ENCODE measurements around the gene TAF11L8.

DNA sequence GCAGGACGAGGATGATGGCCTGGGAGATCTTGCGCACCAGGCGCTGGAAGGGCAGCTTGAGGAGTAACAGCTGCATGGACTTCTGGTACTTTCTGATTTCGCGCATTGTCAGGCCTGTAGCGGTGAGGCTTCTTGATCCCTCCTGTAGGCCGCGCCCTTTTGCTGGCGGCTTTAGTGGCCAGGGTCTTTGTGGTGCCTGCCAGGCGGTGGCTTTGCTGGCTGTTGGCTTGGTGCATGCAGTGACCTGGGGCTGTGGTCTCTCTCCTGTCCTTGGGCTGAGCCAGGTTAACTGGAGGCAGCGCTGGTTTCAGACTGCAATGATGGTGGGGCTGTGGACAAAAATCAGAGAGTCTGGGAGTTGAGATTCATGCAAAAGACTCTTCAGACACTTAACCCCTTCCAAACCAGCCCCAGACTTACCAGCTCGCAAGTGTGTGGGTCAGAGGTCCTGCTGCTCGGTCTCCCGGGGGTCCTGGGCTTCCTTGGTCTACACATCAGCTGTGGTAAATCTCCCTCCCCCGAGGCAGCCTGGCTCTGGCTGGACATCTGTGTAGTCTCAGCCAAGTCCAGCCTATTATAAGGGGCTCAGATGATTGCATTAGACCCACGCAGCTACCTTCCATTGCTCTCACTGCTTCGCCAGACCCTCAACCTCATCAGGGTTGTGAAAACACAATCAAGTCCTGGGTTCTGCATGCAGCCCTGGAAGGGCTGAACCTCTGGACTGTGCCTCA, 24.3 kb upstream of the TAF11L8 start:
- TF ChIP-seq, protein P1, sequence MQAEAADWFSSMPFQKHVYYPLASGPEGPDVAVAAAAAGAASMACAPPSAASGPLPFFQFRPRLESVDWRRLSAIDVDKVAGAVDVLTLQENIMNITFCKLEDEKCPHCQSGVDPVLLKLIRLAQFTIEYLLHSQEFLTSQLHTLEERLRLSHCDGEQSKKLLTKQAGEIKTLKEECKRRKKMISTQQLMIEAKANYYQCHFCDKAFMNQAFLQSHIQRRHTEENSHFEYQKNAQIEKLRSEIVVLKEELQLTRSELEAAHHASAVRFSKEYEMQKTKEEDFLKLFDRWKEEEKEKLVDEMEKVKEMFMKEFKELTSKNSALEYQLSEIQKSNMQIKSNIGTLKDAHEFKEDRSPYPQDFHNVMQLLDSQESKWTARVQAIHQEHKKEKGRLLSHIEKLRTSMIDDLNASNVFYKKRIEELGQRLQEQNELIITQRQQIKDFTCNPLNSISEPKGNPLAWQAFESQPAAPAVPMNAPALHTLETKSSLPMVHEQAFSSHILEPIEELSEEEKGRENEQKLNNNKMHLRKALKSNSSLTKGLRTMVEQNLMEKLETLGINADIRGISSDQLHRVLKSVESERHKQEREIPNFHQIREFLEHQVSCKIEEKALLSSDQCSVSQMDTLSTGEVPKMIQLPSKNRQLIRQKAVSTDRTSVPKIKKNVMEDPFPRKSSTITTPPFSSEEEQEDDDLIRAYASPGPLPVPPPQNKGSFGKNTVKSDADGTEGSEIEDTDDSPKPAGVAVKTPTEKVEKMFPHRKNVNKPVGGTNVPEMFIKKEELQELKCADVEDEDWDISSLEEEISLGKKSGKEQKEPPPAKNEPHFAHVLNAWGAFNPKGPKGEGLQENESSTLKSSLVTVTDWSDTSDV (CRISPR knock-in tag; IDR thresholded peaks at IDR 0.05) = no peak
- TF ChIP-seq ZNF335 (CRISPR knock-in tag; IDR thresholded peaks at IDR 0.05) = no peak
- TF ChIP-seq, protein P2, sequence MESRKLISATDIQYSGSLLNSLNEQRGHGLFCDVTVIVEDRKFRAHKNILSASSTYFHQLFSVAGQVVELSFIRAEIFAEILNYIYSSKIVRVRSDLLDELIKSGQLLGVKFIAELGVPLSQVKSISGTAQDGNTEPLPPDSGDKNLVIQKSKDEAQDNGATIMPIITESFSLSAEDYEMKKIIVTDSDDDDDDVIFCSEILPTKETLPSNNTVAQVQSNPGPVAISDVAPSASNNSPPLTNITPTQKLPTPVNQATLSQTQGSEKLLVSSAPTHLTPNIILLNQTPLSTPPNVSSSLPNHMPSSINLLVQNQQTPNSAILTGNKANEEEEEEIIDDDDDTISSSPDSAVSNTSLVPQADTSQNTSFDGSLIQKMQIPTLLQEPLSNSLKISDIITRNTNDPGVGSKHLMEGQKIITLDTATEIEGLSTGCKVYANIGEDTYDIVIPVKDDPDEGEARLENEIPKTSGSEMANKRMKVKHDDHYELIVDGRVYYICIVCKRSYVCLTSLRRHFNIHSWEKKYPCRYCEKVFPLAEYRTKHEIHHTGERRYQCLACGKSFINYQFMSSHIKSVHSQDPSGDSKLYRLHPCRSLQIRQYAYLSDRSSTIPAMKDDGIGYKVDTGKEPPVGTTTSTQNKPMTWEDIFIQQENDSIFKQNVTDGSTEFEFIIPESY (CRISPR knock-in tag; IDR thresholded peaks at IDR 0.05) = no peak
- no peak for TF ChIP-seq MZF1 (CRISPR knock-in tag; IDR thresholded peaks at IDR 0.05; ENCODE audit: borderline replicate concordance)
- TF ChIP-seq FOXM1 (CRISPR knock-in tag; IDR thresholded peaks at IDR 0.05) = no peak
- TF ChIP-seq, protein P3, sequence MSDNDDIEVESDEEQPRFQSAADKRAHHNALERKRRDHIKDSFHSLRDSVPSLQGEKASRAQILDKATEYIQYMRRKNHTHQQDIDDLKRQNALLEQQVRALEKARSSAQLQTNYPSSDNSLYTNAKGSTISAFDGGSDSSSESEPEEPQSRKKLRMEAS (IDR thresholded peaks at IDR 0.05) = no peak
- TF ChIP-seq TCF7L2 (IDR thresholded peaks at IDR 0.05; ENCODE audit: low read depth, low read length) = no peak
- TF ChIP-seq, protein P4, sequence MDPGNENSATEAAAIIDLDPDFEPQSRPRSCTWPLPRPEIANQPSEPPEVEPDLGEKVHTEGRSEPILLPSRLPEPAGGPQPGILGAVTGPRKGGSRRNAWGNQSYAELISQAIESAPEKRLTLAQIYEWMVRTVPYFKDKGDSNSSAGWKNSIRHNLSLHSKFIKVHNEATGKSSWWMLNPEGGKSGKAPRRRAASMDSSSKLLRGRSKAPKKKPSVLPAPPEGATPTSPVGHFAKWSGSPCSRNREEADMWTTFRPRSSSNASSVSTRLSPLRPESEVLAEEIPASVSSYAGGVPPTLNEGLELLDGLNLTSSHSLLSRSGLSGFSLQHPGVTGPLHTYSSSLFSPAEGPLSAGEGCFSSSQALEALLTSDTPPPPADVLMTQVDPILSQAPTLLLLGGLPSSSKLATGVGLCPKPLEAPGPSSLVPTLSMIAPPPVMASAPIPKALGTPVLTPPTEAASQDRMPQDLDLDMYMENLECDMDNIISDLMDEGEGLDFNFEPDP (CRISPR knock-in tag; conservative IDR thresholded peaks at IDR 0.05) = no peak
- no peak for TF ChIP-seq ETV5 (CRISPR knock-in tag; IDR thresholded peaks at IDR 0.05; ENCODE audit: borderline replicate concordance)
- TF ChIP-seq ZC3H4 (CRISPR knock-in tag; IDR thresholded peaks at IDR 0.05; ENCODE audit: borderline replicate concordance) = no peak
